22Rv1 (cell line): ENCODE measurements around the gene CEP120.

Experiments used
- ZFX ChIP-seq: fragments of 450-650 bp; IDR thresholded peaks from 2 replicates; pipeline ENCODE4 v1.6.1; 2017; ENCODE audit warnings: antibody characterized with exemption, borderline replicate concordance
- TF ChIP-seq, protein P1 (sequence below): fragments of 450-650 bp; IDR thresholded peaks from 2 replicates; pipeline ENCODE4 v1.5.1; 2017; ENCODE audit warnings: mild to moderate bottlenecking

DNA sequence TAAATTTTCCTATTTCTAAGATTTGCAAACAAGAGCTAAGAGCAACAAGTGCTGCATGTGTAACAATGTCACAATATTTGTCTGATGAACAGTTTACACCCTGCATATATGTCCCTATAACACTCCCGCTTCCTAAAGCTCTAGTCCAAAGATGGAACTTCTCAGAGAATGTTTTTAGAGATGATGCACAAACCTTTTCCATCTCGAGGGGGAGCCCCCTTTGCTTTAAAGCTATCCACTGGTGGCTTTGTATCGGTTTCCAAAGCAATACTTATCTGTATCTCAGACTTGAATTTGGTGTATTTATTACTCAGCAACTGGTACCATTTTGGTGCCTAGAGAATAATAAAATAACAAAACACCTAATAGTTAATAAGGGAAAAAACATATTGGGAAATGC lies 11.0 kb downstream of the CEP120 start:
- TF ChIP-seq, protein P1, sequence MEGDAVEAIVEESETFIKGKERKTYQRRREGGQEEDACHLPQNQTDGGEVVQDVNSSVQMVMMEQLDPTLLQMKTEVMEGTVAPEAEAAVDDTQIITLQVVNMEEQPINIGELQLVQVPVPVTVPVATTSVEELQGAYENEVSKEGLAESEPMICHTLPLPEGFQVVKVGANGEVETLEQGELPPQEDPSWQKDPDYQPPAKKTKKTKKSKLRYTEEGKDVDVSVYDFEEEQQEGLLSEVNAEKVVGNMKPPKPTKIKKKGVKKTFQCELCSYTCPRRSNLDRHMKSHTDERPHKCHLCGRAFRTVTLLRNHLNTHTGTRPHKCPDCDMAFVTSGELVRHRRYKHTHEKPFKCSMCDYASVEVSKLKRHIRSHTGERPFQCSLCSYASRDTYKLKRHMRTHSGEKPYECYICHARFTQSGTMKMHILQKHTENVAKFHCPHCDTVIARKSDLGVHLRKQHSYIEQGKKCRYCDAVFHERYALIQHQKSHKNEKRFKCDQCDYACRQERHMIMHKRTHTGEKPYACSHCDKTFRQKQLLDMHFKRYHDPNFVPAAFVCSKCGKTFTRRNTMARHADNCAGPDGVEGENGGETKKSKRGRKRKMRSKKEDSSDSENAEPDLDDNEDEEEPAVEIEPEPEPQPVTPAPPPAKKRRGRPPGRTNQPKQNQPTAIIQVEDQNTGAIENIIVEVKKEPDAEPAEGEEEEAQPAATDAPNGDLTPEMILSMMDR: no peak
- TF ChIP-seq ZFX: no peak
